ENCODE data around the gene TRIP10.

Gene TRIP10

GRCh38 chr19:6717441-6717971, 22.0 kb upstream of the TRIP10 start:
- H3K9me3 Mint-ChIP-seq: peaks cover 8% of the 10 kb centered on the region
- no peak overlapping the region for H3K4me3 Mint-ChIP-seq
- no peak overlapping the region for H3K27ac Mint-ChIP-seq
- H3K36me3 Mint-ChIP-seq (ENCODE audit: low read depth): peaks cover 6% of the 10 kb centered on the region
- peaks cover 24% of the 10 kb centered on the region for H3K27me3 Mint-ChIP-seq (ENCODE audit: low read depth)
- no peak for TF ChIP-seq CTCF (IDR thresholded peaks at IDR 0.05; ENCODE audit: unreplicated experiment in 3 of 3)
- peaks cover 6% of the 10 kb centered on the region for H3K4me1 Mint-ChIP-seq

GRCh38 chr19:6718111-6718740, 21.3 kb upstream of the TRIP10 start:
- no peak overlapping the region for H3K4me3 Mint-ChIP-seq
- H3K4me1 Mint-ChIP-seq: peaks cover 9% of the 10 kb centered on the region
- peaks cover 16% of the 10 kb centered on the region for H3K27me3 Mint-ChIP-seq (ENCODE audit: low read depth)

GRCh38 chr19:6718741-6719539, 20.5 kb upstream of the TRIP10 start:
- Mint-ChIP-seq H3K36me3 (ENCODE audit: low read depth) (peaks cover 6% of the 10 kb centered on the region), H3K4me3 (no peak overlapping the region), H3K27ac (no peak overlapping the region), H3K27me3 (ENCODE audit: low read depth) (peaks cover 16% of the 10 kb centered on the region), H3K4me1 (peaks cover 11% of the 10 kb centered on the region), H3K9me3 (peaks cover 5% of the 10 kb centered on the region)
- TF ChIP-seq CTCF (IDR thresholded peaks at IDR 0.05; ENCODE audit: unreplicated experiment in 3 of 3): no peak

More at GRCh38 chr19:6718111-6718740, 21.3 kb upstream of the TRIP10 start:
- TF ChIP-seq CTCF (IDR thresholded peaks at IDR 0.05; ENCODE audit: unreplicated experiment in 3 of 3): no peak
- no peak overlapping the region for H3K27ac Mint-ChIP-seq
- peaks cover 6% of the 10 kb centered on the region for H3K36me3 Mint-ChIP-seq (ENCODE audit: low read depth)
- peaks cover 5% of the 10 kb centered on the region for H3K9me3 Mint-ChIP-seq

- H3K27me3 Mint-ChIP-seq (ENCODE audit: low read depth): peaks cover 16% of the 10 kb centered on the region
- peaks cover 6% of the 10 kb centered on the region for H3K36me3 Mint-ChIP-seq (ENCODE audit: low read depth)
- H3K4me1 Mint-ChIP-seq: peaks cover 11% of the 10 kb centered on the region
- no peak overlapping the region for H3K4me3 Mint-ChIP-seq
- H3K27ac Mint-ChIP-seq: no peak overlapping the region
- H3K9me3 Mint-ChIP-seq: peaks cover 5% of the 10 kb centered on the region
- TF ChIP-seq CTCF (IDR thresholded peaks at IDR 0.05; ENCODE audit: unreplicated experiment in 3 of 3): no peak
Measured at GRCh38 chr19:6719540-6719861, 20.0 kb upstream of the TRIP10 start.

GRCh38 chr19:6719992-6720368, 19.5 kb upstream of the TRIP10 start:
- no peak overlapping the region for H3K27ac Mint-ChIP-seq
- H3K9me3 Mint-ChIP-seq: peaks cover 5% of the 10 kb centered on the region
- TF ChIP-seq CTCF (IDR thresholded peaks at IDR 0.05; ENCODE audit: unreplicated experiment in 3 of 3): no peak
- H3K36me3 Mint-ChIP-seq (ENCODE audit: low read depth): peaks cover 6% of the 10 kb centered on the region
- peaks cover 11% of the 10 kb centered on the region for H3K4me1 Mint-ChIP-seq
- no peak overlapping the region for H3K4me3 Mint-ChIP-seq
- H3K27me3 Mint-ChIP-seq (ENCODE audit: low read depth): peaks cover 16% of the 10 kb centered on the region

Data from nephron (organoid).